ENCODE measurements around the gene GATA3.

Gene GATA3

DNA sequence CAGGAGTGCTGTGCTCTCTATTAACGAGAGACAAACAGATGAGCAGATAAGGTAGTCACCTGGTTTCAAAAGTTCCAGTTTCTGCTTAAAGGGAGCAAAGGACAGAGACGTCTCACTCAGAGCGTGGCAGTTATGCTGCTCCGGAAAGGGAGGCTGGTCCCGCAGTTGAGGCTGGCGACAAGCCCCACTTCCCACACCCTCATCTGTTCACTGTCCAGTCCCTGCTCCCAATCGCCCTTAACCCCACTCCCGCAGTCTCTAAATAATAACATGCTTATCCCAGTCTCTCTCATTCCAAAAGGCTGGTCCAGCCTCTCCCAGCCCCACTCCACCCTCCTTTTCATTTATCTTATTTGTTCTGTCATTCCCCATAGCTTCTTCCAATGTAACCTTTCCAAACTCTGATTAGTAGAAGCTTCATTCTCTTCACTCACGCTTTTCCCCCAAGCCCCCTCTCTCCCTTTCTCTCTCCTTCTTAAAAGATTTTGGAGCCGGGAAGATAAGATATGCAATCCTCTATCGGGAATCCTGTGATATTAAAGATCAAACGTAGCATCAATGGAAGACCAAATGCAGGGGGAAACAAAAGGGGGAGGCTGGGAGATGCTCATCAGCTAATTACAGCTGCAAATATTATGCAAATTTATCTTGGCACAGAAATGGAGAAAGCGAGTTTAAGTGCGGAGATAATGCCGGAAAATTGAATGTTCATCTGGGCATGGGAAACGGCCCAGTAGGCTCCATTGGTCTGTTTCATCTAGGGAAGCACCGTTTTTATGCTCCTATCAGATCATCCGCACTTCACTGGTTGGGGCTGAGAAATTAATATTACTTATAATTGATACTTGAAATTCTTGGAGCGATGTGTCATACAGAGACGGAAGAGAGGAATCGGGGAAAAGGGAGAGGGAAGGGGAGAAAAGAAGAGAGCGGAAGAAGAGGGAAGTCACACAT, 16.3 kb upstream of the GATA3 start:
- DNase-seq: no peak

DNA sequence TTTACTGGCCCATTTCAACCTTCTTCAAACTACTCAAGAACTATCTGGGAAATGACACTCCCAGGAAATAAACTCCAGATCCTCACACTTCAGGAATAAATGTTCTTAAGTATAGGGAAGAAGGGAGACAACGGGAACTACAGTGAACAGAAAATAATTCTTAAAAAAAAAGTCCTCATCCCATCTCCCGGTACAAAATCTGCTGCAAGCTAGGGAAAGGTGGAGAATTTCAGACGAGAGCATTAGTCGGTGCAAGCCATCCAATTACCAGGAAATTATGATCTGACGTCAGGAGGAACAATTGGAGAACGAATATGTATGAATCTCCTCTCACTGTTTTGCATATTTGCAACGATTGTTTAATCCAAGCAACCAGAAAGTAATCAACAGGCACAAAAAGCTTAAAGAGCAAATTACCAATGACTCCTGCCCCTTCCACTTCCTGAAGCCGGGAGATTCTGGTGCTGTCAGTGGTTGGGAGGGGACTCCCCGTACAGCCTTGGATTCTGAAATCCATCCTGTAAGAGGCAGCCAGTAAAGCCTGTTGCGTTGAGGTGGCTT, 15.1 kb upstream of the GATA3 start:
- DNase-seq: no peak

DNA sequence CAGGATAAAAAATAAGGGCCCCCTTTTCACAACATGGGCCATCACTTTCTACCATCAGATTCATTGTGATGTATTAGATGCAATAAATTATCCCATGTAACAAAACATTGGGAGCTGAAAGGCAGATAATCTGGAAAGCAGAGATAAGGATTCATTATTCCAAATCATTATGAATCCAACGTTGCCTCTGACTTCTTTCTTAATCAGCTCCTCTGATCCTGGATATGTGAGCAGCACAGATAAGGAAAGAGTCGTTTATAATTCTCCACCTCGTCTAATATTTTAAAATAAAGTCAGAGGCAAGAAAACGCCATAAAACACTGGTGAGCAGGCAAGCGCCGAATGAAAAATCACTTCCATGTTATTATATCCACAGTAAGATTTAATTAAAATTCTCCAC, 13.8 kb upstream of the GATA3 start:
- no peak for DNase-seq

DNA sequence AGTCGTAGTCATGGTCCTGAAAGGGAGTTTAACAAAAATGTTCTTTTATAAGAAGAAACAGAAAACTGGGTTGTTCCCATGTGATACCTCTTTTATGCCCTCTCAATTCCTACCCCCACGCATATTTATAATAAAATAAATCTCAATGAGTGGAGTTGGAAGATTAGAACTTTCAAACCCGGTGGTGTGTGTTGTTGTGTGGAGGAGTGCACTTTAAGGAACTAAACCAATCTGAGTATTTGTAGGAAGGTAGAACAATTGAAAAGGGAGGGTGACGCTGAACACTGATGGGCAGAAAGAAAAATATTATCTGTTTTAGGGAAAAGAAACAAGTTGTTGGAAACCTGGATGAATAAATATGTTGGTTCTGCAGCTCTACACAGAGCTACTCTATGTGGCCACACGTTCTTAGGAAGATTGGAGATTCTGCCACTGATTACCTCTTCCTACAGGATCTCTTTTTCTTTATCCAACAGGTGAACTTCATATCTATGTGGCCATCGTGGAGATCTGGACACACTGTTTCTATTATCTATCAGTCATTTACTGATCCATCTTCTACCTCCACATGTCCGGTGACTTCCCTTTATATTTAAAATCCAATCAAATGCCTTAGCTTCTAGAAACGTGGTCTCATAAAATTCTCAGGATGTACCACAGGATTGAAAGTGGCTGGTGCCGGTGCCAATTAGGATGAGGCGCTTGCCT, 13.1 kb upstream of the GATA3 start:
- no peak for DNase-seq

DNA sequence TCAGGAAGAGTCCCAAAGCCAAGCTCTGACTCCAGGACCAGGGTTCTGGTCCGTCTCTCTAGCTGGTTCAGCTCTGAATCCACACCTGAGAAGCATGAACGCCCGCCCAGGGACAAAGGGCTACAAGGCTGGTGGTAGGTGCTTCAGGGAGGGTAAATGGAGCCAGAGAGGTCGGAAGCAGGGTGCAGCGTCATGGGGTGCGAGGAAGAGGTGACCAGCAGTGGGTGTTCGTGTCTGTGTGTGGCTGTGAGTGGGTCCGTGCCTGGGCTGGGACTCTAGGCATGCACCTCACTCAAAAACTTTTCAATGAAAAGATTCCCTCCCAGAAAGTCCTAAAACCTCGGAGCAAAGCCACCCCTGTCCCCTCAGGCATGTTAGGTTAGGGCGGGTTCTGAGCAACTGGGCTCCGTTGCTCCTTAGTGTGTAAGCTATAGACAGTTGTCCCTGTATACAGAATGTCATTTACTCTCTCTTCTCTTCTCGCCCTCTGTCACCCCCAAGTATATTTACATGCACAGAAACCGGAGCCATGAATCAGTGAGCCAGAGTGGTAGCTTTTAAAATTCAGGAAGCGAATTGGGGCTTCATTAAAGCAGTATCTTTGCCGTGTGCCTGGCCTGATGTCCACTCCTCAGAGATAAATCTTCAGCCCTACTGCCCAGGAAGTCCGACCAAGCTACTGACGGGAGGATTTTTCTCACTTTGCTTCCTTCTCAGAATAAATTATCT, 12.3 kb upstream of the GATA3 start:
- no peak for DNase-seq

DNA sequence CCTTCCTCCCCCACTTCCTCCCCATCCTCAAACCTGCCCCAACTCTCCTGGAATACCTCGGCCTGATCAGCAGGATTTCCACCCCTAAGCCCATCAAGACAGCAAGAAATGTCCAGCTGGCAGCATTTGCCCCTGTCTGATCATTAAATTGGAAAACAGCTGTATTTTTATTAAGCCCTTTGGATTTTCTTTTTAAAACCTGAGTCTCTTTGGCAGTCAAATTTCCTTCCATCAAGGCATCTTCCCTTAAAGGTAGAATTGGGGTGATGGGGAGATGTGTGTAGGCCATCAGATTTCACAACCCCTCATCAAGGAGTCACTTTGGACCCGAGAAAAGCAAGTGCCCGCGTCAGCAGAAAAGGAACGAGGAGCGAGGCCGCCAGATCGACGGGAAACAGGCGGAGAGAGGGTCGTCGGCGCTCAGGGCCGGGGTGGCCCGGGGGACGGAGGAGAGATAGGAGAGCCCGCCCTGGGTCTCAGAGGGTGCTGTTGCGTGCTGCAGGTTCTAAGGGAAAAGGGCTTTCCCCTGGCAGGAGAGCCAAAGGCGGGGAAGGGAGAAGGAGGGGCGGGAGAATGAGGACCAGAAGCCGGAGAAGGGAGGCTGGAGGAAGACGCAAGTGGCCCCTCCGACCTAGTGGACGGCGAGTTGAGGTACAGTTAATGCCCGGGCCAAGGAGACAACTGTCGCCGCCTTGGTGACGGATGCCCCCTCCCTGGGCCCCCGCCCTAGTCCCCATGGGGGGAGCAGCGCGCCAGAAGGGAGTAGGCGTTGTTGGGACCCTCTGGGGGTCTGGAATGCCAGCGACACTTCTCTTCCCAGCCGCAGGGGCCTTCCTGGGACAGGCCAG, 11.5 kb upstream of the GATA3 start:
- no peak for DNase-seq

DNA sequence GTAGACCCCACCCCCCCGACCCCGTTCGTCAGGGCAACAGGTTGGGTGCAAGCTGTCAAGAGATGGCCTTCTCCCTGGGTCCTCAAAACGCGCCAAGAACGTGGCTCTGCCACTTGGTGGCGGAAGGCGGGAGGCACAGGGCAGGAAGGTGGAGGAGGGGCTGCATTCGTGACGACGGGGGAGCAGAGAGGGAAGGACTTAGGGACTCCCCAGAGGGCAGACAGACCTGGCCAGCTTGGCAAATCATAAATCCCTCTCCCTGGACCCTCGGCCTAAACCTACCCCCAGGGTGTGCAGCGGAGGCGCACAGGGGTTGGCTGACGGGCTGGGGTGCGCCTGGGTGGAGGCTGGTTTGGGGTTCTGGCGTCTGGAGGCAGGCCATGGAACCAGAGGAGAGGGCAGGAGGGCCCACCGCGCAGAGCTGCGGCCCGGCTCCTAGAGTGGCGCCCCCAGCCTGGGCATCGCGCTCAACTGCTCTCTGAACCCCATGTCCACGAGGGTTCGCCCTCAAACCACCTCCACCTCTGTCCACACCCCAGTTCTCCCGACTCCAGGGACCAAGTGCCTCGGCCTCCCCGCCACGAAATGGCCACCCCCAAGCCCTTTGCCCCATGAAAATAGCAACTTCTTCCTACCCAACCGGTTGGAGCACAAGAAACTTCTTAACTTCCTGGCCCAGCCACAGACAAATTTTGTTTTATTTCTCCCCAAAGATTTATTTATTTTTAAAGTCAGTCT, 10.8 kb upstream of the GATA3 start:
- DNase-seq: no peak

DNA sequence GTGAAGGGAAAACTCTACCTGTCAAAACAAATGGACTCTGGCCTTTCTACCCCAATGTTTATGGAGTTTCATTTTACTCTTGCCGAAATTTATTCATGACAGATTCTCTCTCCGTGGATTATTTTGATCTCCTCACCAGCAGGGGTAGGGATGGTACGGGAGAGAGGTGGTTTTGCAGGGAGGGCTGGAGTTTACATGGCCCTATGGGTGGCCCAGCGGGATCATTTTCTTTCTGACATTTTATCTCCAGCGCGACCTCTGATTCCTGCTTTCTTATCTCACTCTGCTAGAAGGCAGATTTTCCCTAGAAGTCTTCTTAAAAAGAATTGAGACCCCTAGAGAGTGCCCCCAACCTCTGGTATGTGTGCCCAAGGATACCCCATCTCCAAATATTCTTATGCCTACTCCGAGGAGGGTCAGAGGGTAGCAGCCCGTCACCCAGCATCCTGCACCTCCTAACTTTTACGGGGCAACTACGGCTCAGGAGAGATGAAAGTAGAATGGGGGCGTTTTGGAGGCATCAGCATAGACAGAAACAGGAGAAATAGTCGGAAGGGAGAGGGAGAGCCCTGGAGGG, 10.1 kb upstream of the GATA3 start:
- no peak for DNase-seq

DNA sequence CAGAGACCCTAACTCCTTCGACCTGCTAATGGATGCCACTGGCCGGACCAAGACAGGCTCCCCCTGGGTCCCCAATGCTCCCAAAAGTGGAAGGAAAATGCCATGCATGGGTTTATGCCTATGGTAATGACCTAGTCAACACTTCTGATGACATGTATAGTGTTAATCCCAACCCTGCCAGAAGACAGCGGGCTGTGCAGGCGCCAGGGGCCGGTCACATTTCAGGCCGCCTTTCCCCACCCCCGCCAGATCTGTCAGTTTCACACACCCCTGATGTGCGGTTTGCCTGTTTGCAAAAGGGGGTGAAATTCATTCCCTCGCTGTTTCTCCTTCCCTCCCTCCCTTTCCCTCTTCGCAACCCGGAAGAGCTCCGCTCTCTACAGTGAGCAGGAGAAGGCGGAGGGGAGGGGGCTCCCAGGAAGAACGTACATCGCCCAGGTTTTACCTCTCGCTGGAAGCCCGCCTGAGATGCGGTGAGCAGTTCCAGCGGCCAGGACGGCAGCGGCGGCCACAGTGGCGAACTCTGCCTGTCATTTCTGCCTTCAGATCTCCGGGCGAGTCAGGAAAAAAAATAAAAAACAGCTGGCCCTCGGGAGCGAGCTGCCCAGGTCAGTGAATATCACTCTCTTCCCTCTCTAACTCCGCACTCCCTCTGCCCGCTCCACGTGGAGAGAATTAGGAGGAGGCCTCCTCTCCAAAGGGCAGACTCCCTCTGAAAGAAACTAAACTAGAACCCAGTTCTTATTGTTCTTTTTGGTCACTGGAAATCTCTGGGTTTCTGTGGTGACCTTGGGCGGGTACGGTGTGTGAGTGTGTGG, 9.4 kb upstream of the GATA3 start:
- DNase-seq: no peak

DNA sequence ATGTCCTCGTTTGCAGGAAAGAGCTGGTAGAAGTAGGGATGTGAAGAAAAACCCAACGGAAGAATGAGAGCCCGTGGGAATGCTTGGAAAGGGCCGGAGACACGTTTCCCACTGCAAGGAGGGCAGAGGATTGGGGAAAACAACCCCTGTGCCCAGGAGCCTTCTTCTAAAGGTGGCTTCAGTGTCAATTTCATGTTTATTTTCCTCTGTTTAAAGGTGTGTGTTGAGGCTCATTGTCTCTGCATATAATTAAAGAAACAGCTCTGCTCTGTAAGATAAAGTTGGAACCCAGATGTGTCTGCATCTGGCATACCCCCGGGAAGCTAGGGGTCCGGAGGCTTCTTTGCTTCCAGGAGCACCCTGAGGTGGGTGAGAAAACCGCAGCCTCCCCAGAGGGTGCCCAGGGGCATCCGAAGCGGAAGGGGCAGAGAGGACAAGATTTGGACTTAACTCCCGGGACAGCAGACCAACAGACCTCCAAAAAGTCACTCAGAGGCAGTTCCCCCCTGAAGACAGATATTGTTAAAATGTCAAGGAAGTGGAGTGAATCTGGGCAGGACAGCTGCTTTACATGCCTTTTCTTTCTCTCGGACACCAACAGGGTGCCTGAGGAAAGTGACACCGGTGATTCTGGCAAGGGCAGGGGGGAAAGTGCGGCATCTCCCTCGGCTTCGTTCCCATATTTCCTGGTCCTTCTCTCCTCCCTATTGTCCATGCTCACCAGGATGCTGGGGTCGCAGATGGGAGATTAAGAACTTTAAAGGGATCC, 8.6 kb upstream of the GATA3 start:
- no peak for DNase-seq

DNA sequence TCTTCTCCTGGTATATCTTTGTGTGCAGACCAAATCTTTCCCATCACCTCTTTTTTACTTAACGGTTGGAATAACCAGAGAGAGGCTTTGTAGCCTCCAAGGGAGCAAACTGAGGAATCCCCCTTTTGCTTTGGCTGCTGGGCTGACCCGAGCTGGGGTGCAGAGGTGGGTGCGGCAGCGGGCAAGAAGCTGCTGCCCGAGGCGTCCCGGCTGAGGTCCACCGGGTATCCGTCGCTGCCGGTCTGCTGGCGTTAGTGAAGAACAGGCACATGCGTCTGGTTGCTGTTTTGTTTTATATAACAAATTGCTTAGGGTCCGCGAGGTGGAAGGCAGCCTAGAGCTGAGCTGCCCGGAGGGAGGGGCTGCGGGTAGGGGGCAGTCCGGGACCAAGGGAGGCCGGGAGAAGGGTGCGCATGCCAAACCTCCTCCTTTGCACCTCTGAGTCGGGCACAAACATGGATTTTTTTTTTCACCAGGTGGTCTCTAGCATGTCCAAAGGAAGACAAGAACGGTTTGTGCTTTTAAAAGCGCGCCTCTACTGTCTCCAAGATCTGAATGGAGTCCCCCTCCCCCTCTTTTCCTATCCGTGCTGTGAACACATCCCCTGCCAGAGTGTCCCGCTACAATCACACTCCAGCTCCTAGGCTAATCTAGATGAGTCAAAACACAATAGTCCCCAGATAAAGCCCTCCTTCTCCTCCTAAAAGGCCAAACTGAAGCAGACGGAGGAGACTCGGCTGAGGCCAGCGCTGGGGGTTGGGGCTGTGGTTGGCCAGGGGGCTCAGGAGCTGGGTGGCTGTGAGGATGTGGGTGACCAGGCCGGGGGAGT, 6.8 kb upstream of the GATA3 start:
- no peak for DNase-seq

DNA sequence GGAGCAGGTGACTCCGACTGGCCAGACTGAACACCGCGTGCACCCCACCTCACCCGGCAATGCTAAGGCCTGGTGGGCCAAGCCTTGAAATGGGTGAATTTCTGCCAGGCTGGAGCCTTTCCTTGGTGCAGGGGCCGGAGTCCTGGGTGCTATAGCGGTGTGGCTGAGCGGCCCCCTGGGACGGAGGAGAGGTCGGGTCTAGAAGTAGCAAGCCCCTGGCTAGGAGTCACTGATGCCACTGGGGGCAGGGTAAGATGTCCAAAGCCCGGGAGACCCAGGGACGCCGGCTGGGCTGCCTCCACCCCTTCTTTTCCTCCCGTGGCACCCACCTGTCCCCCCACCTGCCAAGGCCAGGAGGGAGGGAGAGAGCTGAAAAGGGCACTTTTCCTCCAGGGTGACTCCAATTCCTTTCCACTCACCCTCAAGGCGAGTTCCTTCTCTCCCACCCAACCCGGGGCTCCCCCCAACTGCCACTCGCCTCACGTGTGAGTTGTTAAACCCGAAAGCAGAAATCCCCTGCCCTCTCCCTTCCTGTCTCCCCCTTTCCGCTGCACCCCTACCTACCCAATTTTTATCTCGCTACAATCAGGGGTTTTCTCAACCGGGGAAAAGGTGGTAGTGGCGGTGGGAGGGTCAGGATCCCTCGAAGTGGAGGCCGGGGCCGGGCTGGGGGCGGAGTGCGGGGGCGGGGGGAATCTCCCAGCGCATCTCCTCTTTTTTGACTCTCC, 6.0 kb upstream of the GATA3 start:
- no peak for DNase-seq

DNA sequence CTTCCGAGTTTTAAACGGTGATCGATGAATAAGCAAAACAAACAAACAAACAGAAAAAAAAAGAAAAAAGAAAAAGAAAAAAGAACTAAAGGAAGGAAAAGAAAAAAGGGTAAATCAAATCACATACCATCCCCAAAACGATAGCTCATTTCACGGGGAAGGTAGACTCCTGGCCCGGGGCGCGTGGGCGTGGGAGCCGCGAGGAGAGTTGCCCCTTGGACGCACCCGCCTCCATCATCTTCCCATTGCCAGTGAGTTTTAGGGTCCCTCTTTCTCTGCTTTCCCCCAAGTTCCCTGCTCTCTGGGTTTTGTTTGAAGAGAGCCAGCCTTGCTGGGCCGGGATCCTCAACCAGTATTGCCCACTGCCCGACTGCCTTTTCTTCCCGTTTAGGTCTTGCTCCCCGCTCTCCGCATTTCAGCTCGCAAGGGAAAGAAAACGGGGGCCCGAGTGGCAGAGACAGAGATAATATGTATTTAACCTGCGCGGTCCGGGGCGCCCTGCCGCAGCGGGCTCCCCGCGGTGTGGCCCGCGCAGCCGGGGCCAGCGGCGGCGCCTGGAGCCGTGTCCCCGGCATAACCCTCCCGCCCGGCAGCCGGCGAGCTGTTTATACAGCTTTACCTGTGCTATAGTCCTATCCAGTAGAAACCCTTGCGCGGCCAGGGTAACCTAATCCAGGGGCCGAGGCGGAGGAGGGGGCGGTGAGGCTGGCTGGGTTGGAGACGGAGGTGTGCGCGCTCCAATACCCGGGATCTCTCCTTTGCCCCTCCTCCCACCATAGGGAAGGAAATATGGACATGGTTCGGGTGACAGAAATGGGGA, 5.2 kb upstream of the GATA3 start:
- DNase-seq: no peak

DNA sequence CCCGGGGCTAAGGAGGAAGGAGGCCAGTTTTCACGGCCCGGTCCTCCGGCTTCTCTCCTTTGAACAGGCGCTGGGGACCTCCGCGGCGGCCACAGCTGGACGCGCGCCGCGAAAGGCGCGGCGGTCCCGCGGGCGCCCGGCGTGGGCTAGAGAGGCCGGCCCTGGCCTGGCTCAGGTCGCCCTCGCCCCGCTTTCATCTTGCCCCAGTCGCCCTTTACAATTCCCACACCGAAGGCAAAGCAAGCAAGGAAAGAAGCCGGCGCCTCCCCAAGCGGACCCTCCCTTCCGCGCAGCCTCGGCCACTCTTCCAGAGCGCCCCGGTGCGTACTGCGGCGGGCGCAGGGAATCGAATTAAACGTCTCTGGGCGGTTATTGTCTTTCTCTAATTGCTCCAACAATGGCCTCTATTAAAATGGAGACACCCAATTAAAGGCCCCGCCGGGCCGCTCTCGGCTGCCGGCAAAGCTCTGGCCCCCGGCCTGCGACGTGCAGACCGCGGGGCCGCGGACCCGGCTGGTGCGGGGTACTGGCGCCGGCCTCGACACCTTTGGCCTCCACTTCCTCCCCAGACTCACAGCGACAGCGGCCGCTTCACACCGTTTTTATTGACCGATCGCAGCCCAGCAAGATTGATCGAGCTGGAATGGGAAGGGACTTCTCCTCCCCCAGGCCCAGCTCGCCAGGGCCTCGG, 4.5 kb upstream of the GATA3 start:
- DNase-seq: no peak

DNA sequence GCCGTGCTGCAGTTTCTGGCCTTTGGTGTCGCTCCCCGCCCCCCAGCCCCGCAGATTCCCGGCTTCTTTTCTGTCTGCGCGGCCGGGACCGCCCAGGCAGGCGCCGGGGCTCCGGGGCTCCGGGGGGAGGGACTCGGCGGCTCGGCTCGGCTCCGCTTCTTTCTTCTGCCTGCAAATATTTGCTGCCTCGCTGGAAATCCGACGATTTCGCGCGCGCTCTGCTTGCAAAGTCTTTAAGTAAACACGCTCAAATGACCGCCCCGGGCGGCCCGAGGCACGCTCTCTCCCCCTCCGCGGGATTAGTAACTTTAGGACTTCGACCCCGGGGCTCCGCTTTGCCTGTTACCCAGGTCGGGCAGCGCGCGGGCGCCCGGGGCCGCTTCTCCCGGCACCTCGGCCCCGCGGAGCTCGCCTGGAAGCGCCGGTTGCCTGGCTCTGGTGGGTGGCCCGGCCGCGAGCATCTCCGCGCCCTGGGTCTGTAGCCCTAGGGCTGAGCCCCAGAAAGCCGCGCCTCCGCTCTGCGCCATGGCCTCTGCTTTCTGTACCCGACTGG, 3.9 kb upstream of the GATA3 start:
- peak; percentile 31 for DNase-seq

All from fibroblast of skin of abdomen (primary cell).